ENCODE data around the gene GABRB3. TPM values are rescaled to one million over a fixed set of nuclear protein-coding genes. Genes with fewer than 3 reads are reported as not detected.

Gene GABRB3
- polyA plus RNA-seq, 2 of the 4 experiments (the other 2 are of a cell fraction), result 81.9 to 129 TPM

DNA sequence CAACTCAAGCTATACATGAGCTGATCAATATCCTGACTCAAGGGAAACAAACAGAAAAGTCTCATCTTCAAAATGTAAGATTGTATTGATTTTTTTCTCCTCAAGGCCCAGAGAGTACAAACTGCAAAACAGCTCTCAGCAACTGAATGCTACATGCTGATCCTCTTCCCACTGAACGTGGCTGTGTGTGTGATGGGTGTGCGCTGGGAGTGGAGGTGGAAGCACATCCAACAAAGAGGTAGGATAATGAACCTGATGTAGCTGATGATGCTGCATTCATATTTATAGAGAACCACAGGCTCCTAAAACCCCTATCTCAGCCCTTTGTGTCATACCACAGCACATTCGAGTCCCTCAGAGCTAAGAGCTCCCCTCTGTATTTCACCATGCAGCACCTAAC, 56.8 kb downstream of the GABRB3 start:
- no peak for DNase-seq (ENCODE audit: low read depth in 1 of 2, low spot score in 1 of 2)
- Histone ChIP-seq H3K4me3 (no peak overlapping the region), H3K27ac (no peak overlapping the region), H3K4me1 (no peaks in the 10 kb centered on the region; the same call in 2 of the 3 replicates), H3K4me2 (no peak overlapping the region), H3K9me3 (no peaks in the 10 kb centered on the region)
- no peak for ATAC-seq
- no peak for TF ChIP-seq FOXS1 (CRISPR knock-in tag; IDR thresholded peaks at IDR 0.05)
- no peak for TF ChIP-seq CHD4 (IDR thresholded peaks at IDR 0.05; ENCODE audit: borderline replicate concordance)
- TF ChIP-seq NPAS2 (CRISPR knock-in tag; IDR thresholded peaks at IDR 0.05; ENCODE audit: borderline replicate concordance), result no peak
- TF ChIP-seq JUNB (IDR thresholded peaks at IDR 0.05), result no peak
- TF ChIP-seq, protein P1, sequence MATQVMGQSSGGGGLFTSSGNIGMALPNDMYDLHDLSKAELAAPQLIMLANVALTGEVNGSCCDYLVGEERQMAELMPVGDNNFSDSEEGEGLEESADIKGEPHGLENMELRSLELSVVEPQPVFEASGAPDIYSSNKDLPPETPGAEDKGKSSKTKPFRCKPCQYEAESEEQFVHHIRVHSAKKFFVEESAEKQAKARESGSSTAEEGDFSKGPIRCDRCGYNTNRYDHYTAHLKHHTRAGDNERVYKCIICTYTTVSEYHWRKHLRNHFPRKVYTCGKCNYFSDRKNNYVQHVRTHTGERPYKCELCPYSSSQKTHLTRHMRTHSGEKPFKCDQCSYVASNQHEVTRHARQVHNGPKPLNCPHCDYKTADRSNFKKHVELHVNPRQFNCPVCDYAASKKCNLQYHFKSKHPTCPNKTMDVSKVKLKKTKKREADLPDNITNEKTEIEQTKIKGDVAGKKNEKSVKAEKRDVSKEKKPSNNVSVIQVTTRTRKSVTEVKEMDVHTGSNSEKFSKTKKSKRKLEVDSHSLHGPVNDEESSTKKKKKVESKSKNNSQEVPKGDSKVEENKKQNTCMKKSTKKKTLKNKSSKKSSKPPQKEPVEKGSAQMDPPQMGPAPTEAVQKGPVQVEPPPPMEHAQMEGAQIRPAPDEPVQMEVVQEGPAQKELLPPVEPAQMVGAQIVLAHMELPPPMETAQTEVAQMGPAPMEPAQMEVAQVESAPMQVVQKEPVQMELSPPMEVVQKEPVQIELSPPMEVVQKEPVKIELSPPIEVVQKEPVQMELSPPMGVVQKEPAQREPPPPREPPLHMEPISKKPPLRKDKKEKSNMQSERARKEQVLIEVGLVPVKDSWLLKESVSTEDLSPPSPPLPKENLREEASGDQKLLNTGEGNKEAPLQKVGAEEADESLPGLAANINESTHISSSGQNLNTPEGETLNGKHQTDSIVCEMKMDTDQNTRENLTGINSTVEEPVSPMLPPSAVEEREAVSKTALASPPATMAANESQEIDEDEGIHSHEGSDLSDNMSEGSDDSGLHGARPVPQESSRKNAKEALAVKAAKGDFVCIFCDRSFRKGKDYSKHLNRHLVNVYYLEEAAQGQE (IDR thresholded peaks at IDR 0.05), result no peak
- TF ChIP-seq, protein P2, sequence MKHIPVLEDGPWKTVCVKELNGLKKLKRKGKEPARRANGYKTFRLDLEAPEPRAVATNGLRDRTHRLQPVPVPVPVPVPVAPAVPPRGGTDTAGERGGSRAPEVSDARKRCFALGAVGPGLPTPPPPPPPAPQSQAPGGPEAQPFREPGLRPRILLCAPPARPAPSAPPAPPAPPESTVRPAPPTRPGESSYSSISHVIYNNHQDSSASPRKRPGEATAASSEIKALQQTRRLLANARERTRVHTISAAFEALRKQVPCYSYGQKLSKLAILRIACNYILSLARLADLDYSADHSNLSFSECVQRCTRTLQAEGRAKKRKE (CRISPR knock-in tag; IDR thresholded peaks at IDR 0.05; ENCODE audit: low read depth), result no peak
- no peak for TF ChIP-seq ZC3H11A (IDR thresholded peaks at IDR 0.05)
- TF ChIP-seq NR3C1 (IDR thresholded peaks at IDR 0.05), result no peak
- TF ChIP-seq BHLHE40 (IDR thresholded peaks at IDR 0.05; ENCODE audit: low read depth, low read length), result no peak
- TF ChIP-seq CHD2 (IDR thresholded peaks at IDR 0.05; ENCODE audit: low read length, partially characterized antibody), result no peak
- no peak for TF ChIP-seq ZNF302 (CRISPR knock-in tag; IDR thresholded peaks at IDR 0.05)
- no peak for TF ChIP-seq RAD21 (conservative IDR thresholded peaks at IDR 0.05 in 1 of 2, IDR thresholded peaks at IDR 0.05 in 1 of 2)
- TF ChIP-seq CTCF (IDR thresholded peaks at IDR 0.05), result no peak
- ChIA-PET CTCF (no interaction called here), POLR2A (no interaction called here)
- FAIRE-seq, result no peak
- WGBS (ENCODE audit: missing lambda C conversion rate), result 56% methylated on average over 3 of the region's 3 CpGs

- Histone ChIP-seq H3K4me2 (no peak overlapping the region), H3K4me1 (no peaks in the 10 kb centered on the region; the same call in 1 of the 3 replicates), H3K27ac (no peak overlapping the region), H3K4me3 (no peak overlapping the region), H3K9me3 (no peaks in the 10 kb centered on the region)
- WGBS (ENCODE audit: missing lambda C conversion rate), result 51% methylated on average over 5 of the region's 5 CpGs
- FAIRE-seq, result no peak
- ChIA-PET CTCF (no interaction called here), POLR2A (no interaction called here)
- DNase-seq (ENCODE audit: low read depth in 1 of 2, low spot score in 1 of 2), result no peak
- ATAC-seq, result no peak
- TF ChIP-seq, protein P1 (IDR thresholded peaks at IDR 0.05), result no peak
- TF ChIP-seq CBX8 (IDR thresholded peaks at IDR 0.05) (no peak), NPAS2 (CRISPR knock-in tag; IDR thresholded peaks at IDR 0.05; ENCODE audit: borderline replicate concordance) (no peak), RFX5 (IDR thresholded peaks at IDR 0.05) (no peak), CEBPB (IDR thresholded peaks at IDR 0.05) (no peak), MAZ (IDR thresholded peaks at IDR 0.05; ENCODE audit: borderline replicate concordance, low read depth, low read length) (no peak), EHF (CRISPR knock-in tag; IDR thresholded peaks at IDR 0.05) (no peak), JUN (IDR thresholded peaks at IDR 0.05) (no peak), ZSCAN20 (CRISPR knock-in tag; IDR thresholded peaks at IDR 0.05) (no peak), KDM5A (IDR thresholded peaks at IDR 0.05) (no peak), ELK1 (IDR thresholded peaks at IDR 0.05; ENCODE audit: low read depth, low read length) (no peak), MAX (IDR thresholded peaks at IDR 0.05) (no peak), JUNB (IDR thresholded peaks at IDR 0.05) (no peak), RARB (CRISPR knock-in tag; IDR thresholded peaks at IDR 0.05) (no peak)
These were observed 59.4 kb downstream of the GABRB3 start for GRCh38 chr15:26713498-26713897.
